ENCODE measurements around the gene PTPRK.

GRCh38 chr6:128284128-128284527 is 236.3 kb downstream of the PTPRK start:
- TF ChIP-seq REST (IDR thresholded peaks at IDR 0.05; ENCODE audit: low read depth) (no peak), CEBPB (IDR thresholded peaks at IDR 0.05; ENCODE audit: low read depth) (no peak), ZBTB33 (IDR thresholded peaks at IDR 0.05; ENCODE audit: extremely low read depth, insufficient replicate concordance, low read length) (no peak), POLR2A (IDR thresholded peaks at IDR 0.05; ENCODE audit: borderline replicate concordance, extremely low read depth, insufficient read depth, insufficient read length) (no peak), POLR2AphosphoS5 (IDR thresholded peaks at IDR 0.05; ENCODE audit: low read depth, low read length) (no peak), YY1 (IDR thresholded peaks at IDR 0.05; ENCODE audit: extremely low read depth, insufficient replicate concordance, low read depth, low read length) (no peak)
- TF ChIP-seq, protein P1, sequence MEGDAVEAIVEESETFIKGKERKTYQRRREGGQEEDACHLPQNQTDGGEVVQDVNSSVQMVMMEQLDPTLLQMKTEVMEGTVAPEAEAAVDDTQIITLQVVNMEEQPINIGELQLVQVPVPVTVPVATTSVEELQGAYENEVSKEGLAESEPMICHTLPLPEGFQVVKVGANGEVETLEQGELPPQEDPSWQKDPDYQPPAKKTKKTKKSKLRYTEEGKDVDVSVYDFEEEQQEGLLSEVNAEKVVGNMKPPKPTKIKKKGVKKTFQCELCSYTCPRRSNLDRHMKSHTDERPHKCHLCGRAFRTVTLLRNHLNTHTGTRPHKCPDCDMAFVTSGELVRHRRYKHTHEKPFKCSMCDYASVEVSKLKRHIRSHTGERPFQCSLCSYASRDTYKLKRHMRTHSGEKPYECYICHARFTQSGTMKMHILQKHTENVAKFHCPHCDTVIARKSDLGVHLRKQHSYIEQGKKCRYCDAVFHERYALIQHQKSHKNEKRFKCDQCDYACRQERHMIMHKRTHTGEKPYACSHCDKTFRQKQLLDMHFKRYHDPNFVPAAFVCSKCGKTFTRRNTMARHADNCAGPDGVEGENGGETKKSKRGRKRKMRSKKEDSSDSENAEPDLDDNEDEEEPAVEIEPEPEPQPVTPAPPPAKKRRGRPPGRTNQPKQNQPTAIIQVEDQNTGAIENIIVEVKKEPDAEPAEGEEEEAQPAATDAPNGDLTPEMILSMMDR (IDR thresholded peaks at IDR 0.05 in 2 of 3, conservative IDR thresholded peaks at IDR 0.05 in 1 of 3; ENCODE audit: borderline replicate concordance in 1 of 3, insufficient read depth in 1 of 3, low read depth in 2 of 3, low read length in 2 of 3): no peak
